SKM-1 treated with dmso at 0.1 percent for 144 hours (cell line): Measurements from ENCODE around the gene BTLA.
A peak's percentile ranks its signal among the peaks of the same experiment; 100 is the strongest.
"Not testable (repeated sequence)": the region's sequence is repeated elsewhere in the genome, so short reads cannot be mapped to it uniquely, and the experiment has no call there.

ENCODE experiments used
- DNase-seq: peaks from one replicate; lab custom pipeline; 2025; ENCODE audit not compliant: unreplicated experiment; lab: John Stamatoyannopoulos, UW

BTLA gene

GRCh38 chr3:112456147-112456546, 43.1 kb downstream of the BTLA start:
- DNase-seq, result no peak

GRCh38 chr3:112448939-112449338, 50.3 kb downstream of the BTLA start:
- DNase-seq, result no peak

- peak; percentile 2 for DNase-seq
These were observed 52.9 kb downstream of the BTLA start for GRCh38 chr3:112446343-112446742.

GRCh38 chr3:112445839-112446238, 53.4 kb downstream of the BTLA start:
- DNase-seq, result no peak

GRCh38 chr3:112437146-112438022, 61.9 kb downstream of the BTLA start:
- peak; percentile 60 for DNase-seq

GRCh38 chr3:112429960-112430359, 69.3 kb downstream of the BTLA start:
- no peak for DNase-seq

GRCh38 chr3:112427123-112427522, 72.1 kb downstream of the BTLA start:
- DNase-seq, result no peak

GRCh38 chr3:112425858-112426750, 73.2 kb downstream of the BTLA start:
- peak; percentile 10 for DNase-seq

GRCh38 chr3:112425382-112425781, 73.9 kb downstream of the BTLA start:
- DNase-seq, result no peak

GRCh38 chr3:112424394-112424793, 74.9 kb downstream of the BTLA start:
- DNase-seq, result no peak

GRCh38 chr3:112422921-112423320, 76.4 kb downstream of the BTLA start:
- not testable (repeated sequence) for DNase-seq

- not testable (repeated sequence) for DNase-seq
These were observed 80.7 kb downstream of the BTLA start for GRCh38 chr3:112418526-112418925.

- no peak for DNase-seq
These were observed 81.5 kb downstream of the BTLA start for GRCh38 chr3:112417696-112418318.

GRCh38 chr3:112416391-112417212, 82.7 kb downstream of the BTLA start:
- no peak for DNase-seq

GRCh38 chr3:112415390-112415789, 83.9 kb downstream of the BTLA start:
- DNase-seq, result no peak
